GM21825 (cell line): Measurements from ENCODE around the gene TSHZ1.
"Not testable (repeated sequence)": the region's sequence is repeated elsewhere in the genome, so short reads cannot be mapped to it uniquely, and the experiment has no call there.

ENCODE experiments used
- ATAC-seq: cut with Tn5 transposase; IDR thresholded peaks from one replicate; pipeline ENCODE4 v1.9.1; 2021; ENCODE audit warnings: mild to moderate bottlenecking, moderate library complexity; ENCODE audit not compliant: unreplicated experiment

TSHZ1 gene

DNA sequence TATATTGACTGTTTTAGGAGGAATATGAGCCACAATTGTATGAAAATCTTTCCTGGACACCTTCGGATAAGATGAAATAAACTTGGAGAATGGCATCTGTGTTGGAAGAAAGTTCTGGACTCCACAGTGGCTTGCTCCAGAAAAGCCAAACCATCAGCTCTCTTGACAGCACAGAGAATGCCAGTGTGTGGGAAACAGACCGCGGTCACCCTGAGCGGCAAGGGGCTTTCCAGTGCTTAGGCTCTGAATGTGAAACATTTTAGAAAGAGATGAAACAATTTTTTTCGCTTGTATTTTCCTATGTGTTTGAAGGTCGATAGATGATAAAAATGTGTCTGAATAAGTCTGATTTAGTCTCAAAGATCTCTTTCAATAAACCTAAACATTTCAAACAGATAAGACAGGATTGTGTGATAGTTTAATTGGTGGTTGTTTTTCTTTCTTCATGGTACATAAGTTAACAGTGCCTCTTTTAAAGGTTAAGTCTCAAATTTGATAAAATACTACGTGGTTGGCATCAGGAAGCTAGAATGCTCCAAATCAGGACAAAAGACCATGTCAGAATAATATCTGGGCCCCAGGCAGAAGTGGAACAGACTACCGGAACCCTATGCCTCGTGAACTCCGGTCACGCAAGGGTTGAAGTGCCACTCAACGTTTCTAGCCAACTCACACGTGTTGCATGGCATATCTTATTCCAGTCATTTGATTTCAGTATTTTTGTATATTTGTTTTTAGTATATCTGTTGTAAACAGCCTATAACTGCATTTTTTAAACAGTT lies 30.6 kb upstream of the TSHZ1 start:
- no peak for ATAC-seq

DNA sequence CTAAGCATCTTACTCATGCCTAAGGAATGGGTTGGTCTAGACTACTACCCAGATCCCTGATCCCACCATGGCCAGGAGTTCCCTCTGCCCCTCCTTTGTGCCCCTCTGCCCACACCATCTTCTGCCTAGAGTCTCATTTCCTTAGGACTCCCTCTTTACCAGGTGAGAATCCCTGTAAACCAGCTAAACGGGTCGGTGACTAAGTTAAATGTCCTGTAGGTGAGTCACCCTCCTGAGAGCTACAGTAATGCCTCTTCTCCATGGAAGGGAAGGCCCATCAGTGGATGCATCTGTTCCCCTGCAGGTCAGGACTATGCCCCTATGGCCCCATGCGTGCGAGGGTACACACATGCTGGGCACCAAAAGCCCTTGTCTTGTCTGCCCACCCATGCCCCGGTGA lies 27.1 kb upstream of the TSHZ1 start:
- ATAC-seq, result no peak

DNA sequence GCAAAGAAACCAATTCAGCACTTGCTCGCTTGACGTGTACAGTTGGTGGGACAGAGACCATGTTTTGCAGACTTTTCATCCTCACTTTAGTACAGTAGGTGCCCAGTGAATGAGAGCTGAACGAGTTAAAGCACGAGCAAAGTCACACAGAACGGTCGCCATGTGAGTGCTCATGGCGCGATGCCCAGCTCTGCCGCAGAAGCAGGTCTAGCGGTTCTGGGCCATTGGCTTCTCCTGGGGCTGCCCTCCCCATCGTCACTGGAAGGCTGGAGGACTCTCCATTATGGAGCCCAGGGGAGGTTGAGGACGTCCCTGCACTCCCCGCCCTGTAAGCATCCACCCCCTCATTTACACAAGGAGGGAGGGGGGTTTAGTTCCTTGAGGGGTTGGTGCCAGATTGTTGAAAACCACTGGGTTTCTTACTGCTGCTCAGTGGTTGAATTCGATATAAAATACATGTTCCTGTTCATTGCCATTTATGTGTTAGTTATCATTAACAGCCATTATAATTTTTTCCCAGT lies 26.6 kb upstream of the TSHZ1 start:
- no peak for ATAC-seq

DNA sequence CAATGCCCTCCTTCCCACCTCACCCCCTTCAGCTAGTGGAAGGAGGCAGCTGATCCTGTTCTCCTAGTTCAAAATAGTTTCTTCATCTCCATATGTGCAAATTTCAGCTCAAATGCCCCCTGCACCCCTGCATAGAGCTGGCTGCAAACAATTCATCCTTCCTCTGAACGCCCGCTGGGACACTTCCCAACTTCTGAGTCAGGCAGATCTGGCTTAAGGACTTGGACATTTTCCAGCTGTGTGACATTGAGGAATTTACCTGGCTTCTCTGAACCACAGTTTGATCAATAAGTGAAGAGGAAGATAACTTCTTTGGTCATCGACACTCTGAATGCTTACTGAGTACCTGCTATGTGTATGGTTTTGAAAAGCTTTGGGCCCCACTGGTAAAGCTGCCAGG lies 25.1 kb upstream of the TSHZ1 start:
- no peak for ATAC-seq

DNA sequence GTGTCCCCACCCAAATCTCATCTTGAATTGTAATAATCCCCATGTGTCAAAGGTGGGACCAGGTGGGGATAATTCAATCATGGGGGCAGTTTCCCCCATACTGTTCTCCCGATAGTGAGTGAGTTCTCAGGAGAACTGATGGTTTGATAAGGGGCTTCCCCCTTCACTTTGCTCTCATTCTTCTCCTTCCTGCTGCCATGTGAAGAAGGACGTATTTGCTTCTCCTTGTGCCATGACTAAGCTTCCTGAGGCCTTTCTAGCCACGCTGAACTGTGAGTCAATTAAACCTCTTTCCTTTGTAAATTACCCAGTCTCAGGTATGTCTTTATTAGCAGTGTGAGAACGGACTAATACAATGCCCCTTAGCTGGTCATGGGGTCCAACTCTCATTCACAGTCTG lies 22.9 kb upstream of the TSHZ1 start:
- ATAC-seq, result not testable (repeated sequence)

DNA sequence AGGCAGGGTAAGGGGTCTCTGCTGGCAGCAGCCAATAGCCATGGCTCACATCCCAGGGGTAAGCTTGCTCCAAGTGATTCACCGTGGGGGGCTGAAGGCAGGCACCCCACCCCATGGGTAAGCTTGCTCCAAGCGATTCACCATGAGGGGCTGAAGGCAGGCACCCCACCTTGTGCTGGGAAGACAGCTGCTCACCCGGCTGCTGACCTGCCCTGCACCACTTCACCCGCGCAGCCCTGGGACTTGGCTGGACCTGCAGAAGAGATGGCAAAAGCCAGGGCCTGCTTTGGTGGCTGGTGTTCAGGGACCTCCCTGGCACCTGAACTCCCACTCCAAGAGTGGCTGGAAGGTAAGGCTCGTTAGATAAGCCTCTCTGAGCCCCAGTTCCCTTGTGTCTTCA lies 20.9 kb upstream of the TSHZ1 start:
- no peak for ATAC-seq

DNA sequence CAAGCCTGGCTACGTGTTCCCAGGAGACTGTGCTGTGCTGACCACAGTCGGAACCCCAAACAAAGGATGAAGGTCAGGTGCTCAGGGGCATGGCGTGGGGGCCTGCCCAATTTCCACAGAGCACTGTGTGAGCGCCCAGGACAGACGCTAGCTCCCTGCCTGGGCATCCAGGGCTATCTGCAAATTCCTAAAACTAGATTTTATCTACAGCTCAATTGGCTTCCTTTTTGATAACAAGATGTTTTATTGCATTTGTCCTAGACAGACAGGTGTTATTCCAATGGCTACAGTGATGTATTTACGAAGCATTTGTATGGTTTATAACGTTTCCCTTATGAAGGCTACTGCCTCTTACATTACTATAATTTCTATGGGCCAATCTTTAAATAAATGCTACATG lies 17.7 kb upstream of the TSHZ1 start:
- no peak for ATAC-seq

DNA sequence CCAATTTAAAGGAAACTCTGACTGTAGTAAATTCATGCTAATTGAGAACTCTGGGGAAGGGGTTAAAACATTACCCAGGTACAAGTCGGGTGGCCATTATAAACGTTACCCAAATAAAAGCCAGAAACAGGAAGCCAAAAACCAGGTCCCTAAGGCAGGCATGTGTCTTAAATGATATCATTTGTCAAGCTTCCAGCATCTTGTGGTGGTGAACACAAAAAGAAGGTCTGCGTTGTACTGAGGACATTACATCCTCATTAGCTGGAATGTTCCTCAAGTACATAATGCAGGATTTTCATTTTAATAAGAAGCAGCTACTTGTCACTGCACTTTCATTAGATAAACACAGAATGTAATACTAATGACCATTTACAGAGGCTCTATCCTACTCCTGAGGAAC lies 12.6 kb upstream of the TSHZ1 start:
- no peak for ATAC-seq

DNA sequence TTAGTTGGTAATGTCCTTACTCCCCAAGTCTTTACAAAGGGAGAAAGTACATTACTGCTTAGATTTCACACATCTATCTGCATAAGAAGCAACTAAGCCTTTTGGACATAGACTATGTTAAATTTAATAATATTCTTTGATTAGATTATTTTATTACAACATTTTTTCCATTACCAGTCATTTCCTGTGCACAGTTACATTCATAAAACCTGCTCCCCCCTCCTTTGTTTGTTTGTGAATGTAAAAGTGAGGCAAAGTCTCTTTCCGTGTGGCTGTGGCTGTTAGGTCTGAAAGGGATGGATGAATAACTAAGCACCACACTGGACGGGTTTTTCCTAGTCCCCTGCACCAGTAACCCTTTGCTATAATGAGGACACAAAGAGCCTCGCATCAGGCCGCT lies 11.3 kb upstream of the TSHZ1 start:
- ATAC-seq, result no peak

DNA sequence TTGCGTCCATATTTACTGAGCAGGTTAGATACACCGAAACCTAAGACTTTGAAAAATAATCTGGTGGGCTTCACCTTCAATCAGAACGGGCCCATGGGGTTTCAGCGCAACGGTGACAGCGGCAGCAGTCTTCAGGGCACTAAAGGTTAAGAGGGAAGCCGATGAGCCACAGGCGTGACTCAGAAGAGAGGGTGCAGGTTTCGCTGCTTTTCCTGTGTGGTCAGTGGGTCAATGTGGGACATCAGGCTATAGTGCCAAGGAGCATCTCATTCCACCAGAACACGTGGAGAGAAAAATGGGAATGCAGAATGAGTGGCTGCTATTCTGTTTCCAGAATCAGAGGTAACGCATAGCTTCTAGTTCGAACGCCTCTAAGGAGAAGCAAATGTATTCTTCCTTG lies 10.5 kb upstream of the TSHZ1 start:
- no peak for ATAC-seq

DNA sequence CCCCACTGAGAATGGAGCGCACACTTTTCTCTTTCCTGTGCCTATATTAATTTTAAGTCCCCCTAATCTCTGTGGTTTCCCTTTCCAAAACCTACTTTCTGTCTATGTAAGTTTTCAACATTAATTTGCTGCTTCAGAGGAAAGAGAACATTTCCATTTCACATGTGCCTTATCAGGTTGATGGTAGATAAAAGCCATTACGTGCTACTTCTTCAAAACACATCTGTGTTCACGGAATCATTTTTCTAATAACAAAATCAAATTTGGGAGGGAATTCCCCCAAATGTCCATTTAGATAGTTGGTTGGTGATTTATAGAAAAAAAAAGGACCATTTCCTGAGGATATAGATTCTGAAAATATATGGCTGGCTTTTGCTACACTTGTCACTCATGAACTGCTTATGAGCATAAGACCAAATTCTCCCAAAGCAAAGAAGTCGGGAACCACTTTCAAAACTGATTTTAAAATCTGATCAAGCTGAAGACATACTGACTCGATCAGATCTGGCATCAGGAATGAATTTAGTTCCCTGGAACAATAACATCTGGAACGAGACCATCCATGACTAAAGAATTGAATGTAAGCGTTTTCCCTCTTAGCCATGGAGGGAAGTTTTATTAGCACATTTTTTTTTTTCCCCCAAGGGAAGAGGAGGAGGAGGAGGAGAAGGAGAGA lies 9.9 kb upstream of the TSHZ1 start:
- ATAC-seq, result no peak

DNA sequence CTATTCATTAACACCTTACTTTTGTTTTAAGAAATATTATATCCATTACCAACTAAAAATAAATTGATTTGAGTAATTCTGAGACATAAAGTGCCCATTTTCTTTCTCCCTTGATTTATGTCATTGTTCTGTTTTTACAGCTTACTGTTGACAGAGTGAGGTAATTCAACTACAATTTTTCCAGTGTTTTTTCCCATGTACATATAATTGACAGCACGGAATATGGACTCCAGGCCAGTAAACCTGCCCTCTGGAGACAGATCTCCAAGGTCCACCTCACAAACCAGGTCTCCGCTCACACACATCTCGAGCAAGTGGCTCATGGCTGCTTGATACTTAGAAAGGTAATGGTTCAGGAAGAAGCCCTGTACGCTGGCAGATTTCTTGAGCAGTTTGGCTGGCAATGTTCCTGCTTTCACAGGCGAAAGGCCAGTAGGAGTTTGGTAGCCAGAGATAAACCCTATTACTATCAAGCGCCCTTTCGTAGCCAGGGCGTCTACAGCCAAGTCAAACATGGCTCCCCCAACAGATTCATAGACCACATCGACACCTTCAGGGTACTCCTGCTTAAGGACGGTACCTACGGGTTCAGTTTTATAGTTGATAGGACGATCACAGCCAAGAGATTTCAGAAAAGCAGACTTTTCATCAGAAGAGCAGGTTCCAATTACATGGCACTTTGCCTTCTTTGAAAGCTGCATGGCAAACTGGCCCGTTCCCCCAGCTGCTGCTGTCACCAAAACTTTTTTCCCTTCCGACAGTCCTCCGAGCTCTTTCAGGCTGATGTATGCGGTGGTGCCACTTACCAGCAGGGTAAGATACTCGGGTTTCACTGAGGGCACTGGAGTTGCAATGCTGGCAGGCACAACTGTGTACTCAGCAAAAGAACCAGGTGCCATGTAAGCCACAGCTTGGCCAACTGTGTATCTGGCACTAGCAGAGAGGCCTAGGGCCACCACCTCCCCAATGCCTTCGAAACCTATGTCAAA lies 9.0 kb upstream of the TSHZ1 start:
- no peak for ATAC-seq

DNA sequence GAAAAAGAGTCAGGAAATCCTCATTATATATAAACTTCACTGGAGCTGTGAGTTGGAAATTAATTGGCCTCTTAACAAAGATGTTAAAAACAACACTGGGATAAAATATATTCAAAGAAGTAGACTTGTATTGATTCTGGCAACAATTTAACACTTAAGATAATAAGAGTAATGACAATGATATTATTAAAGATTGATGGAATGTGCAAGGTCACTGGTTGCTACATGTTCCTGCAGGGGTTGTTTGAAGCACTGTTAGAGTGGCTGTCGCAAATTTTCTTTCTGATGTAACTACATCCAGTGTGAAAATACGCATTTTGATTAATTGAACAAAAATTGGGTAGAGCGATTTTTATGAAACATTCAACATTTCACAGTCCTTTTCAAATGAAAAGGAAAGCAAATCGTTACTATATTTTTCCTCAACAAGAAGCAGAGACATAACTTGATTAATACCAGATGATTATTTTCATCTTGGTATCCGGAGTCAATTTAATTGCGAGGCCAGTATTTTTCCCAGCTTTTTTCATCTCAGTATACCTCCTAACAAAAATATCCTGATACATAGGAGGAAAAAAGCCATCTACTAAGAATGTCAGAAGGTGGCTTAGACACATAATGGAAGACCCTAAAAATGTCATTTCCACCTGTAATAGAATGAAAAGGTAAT lies 7.8 kb upstream of the TSHZ1 start:
- no peak for ATAC-seq

DNA sequence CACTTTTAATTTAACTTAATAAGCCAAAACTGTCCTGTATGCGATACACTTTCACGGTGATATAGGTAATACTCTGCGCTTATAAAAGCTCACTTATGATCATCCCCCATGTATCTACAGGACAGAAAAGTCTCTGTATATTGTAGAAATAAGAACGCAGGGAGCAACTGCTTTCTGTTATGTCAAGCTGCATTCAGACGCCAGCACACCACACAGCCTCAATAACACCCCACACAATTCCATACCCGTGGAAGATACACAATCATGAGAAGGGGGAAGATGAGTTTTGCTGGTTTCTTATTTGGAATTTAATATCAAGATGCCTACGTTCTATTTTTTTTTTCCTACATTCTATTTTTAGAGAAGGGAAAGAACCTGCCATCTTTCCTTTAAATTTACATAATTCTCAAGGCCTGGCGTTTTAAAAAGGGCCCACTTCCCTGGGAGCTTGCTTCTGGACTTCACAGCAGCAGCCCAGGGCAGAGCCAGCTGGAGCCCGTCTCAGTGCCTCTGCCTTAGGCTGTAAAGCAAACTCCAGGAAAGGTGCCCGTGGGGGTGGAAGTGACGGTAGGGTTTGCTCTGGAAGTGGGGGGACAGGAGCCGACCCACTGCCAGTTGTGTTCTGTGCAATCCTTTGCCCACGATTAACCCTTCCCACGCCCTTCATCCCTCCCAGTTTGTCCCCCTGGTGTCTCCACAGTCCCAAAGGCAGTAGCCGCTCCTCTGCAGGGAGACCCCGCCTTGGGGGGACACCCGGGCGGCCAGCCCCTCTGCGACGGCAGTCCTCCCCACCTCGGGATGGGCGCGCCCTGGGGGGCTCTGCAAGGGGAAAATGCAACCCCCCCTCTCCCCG lies 7.0 kb upstream of the TSHZ1 start:
- no peak for ATAC-seq

DNA sequence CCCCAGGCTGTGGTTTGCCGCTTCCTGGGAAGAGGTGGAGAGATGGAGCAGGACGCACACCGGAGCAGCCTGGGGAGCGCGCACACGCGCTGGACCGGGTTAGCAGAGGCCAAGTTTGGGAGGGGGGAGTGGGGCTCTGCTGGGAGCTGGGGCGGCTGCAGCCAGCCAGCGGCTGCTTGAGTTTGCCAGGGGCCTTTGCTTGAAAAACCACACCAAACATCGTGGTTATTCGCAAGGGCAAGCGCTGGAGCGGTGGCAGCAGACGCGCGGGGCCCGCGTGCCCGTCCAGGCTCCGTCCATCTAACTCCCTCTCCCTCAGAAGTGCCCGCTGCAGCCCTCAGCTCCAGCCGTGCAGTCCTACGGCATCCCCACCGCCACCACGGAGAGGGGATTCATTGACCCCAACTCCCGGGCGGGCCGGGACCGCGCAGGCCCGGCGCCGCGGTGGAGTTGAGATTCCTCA lies 6.3 kb upstream of the TSHZ1 start:
- ATAC-seq, result no peak

DNA sequence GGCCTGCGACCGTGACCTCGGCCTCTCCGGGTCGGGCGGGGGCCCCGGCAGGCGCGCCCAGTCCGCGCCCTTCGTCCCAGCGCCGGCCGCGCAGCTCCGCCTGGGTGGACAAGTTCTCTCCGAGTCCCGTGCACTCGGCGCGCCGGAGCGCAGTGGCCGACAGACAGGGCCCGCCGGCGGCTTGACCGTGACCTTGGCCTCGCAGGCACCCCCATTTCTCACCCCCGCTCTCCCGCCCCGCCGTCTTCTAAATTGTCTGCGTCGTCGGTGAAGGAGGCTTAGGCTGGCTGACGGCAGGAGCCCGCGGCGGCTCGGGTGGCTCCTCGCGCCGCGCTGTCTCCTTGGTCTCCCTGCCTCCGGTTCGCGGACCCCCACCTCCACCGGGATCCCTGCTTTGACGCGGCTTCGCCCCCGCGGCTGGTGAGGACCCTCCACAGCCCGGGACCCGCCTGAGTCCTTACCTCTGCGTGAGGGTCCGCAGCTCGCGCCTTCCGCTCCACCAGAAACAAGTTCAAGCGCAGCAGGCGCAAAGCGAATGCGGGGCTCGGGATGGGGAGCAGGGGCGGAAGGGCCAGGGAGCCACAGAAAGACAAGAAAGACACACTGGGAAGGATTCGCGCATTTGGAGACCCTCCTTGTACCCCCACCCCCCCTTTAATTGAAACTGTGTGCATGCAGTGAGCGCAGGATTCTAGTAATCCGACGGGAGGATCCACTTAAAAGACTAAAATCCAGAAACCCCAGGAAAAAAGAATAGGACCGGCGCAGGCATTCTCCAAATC lies 5.7 kb upstream of the TSHZ1 start:
- no peak for ATAC-seq

DNA sequence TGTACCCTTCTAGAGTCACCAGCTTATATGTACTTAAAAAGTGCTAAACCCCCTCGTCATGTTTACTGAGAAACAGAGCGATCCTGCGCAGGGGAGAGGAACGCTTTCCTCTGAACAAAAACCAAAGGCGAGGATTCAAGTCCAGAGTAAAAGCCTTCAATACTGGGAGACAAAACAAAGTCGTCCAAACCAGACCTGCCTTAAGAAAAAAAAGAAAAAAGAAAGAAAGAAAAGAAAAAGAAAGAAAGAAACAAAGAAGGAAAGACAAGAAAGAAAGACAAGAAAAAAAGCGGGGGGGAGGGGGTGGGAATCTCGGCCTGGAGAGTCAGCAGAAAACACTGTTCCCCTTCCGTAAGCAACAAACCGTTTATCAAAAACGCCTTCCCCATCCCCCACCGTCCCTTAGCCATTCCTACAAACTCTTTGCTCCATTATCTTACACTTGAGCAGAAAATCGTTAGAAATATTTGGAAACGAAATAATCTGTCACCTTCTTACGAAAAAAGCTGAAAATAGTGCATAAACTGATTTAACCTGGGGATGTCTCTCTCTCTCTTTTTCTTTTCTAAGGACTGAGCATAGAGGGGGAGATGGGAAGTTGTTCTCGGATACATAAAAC lies 5.0 kb upstream of the TSHZ1 start:
- no peak for ATAC-seq
